Measurements from ENCODE around the gene PRKG1. TPM values are rescaled to one million over a fixed set of nuclear protein-coding genes. Genes with fewer than 3 reads are reported as not detected.

PRKG1 gene
- total RNA-seq, 1 donor from 2014 or later: 26.4 TPM

DNA sequence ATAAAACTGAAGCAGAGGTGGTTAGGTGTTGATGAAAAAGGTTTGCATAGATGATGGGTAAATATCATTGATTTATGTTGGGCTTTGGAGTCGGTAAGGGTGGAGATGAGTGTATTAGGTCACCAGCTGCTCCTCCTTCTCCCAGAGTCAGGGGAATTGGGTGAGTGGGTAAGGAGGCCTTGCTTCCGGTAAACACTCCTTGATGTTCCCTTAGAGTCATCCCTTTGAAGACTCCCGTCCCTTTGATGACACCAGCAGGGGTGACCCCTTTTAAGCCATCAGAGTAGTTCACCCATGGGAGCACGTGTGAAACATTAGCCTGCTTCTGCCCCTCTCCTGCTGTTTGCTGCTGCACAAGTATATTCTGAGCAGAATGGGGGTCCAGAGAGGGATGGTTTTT is 1147.6 kb downstream of the PRKG1 start:
- no peak for DNase-seq (ENCODE audit: low spot score)
- H3K27me3 ChIP-seq: no peaks in the 10 kb centered on the region
- no peak overlapping the region for H3K27ac Mint-ChIP-seq

DNA sequence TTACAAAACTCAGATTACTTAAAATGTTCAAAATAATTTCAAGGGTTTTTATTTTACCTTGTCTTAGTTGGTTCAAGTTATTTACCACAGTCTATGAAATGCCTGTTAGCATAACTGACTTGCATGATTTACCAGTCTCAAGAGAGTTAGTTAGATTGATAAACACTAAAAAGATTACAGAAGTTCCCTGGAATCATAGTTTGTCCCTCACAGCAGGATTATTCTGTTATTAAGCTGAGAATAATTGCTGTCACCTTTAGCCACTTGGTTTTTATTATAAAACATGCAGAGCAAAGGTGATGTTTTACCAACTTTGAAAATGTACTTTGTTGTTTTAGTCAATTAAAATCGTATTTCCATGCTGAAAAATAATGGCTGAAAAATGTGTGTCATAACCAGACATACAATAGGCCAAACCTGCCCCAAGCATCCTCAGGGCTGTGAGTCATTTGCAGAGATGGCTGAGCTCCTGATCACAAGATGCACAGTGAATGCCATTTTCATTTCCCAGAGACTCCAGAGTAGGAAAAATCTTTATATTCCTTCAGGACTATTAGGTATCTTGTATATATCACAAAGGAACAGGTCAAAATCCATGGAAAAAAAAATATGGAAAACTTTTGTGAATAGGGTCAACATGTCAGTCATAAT is 1152.0 kb downstream of the PRKG1 start:
- no peaks in the 10 kb centered on the region for H3K4me1 Mint-ChIP-seq
- no peaks in the 10 kb centered on the region for H3K79me2 ChIP-seq (ENCODE audit: low read depth)
- no peak overlapping the region for H3K27ac ChIP-seq
- no peak overlapping the region for H3K9ac ChIP-seq
- no peak overlapping the region for H3K27ac Mint-ChIP-seq
- H3K27me3 Mint-ChIP-seq (ENCODE audit: insufficient read depth, low read depth): no peaks in the 10 kb centered on the region
- no peaks in the 10 kb centered on the region for H3K9me3 Mint-ChIP-seq
- H3K4me3 Mint-ChIP-seq: no peak overlapping the region
- no peaks in the 10 kb centered on the region for H3K36me3 ChIP-seq
- no peaks in the 10 kb centered on the region for H3F3A ChIP-seq (ENCODE audit: low read depth)
- DNase-seq (ENCODE audit: low spot score): no peak
- H3K9me3 ChIP-seq (ENCODE audit: low read depth): no peaks in the 10 kb centered on the region
- no peaks in the 10 kb centered on the region for H3K36me3 Mint-ChIP-seq
- H3K4me3 ChIP-seq: no peak overlapping the region
- H3K27me3 ChIP-seq: no peaks in the 10 kb centered on the region
- TF ChIP-seq EZH2phosphoT487 (IDR thresholded peaks at IDR 0.05) (no peak), EZH2 (IDR thresholded peaks at IDR 0.05) (no peak)
- TF ChIP-seq, protein P1, sequence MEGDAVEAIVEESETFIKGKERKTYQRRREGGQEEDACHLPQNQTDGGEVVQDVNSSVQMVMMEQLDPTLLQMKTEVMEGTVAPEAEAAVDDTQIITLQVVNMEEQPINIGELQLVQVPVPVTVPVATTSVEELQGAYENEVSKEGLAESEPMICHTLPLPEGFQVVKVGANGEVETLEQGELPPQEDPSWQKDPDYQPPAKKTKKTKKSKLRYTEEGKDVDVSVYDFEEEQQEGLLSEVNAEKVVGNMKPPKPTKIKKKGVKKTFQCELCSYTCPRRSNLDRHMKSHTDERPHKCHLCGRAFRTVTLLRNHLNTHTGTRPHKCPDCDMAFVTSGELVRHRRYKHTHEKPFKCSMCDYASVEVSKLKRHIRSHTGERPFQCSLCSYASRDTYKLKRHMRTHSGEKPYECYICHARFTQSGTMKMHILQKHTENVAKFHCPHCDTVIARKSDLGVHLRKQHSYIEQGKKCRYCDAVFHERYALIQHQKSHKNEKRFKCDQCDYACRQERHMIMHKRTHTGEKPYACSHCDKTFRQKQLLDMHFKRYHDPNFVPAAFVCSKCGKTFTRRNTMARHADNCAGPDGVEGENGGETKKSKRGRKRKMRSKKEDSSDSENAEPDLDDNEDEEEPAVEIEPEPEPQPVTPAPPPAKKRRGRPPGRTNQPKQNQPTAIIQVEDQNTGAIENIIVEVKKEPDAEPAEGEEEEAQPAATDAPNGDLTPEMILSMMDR (IDR thresholded peaks at IDR 0.05): no peak
- no peak overlapping the region for H2AFZ ChIP-seq (replicated peaks)
- no peaks in the 10 kb centered on the region for H4K20me1 ChIP-seq (ENCODE audit: low read depth)
- no peaks in the 10 kb centered on the region for H3K4me1 ChIP-seq
- H3K4me2 ChIP-seq: no peak overlapping the region

More for the DNA sequence above, 1147.6 kb downstream of the PRKG1 start:
- Mint-ChIP-seq H3K4me3 (no peak overlapping the region), H3K9me3 (no peaks in the 10 kb centered on the region), H3K4me1 (peaks cover 2% of the 10 kb centered on the region), H3K27me3 (ENCODE audit: insufficient read depth, low read depth) (no peaks in the 10 kb centered on the region), H3K36me3 (no peaks in the 10 kb centered on the region)
- no peak overlapping the region for H3K27ac ChIP-seq
- H3K4me3 ChIP-seq: no peak overlapping the region
- TF ChIP-seq EZH2 (IDR thresholded peaks at IDR 0.05): no peak
- no peaks in the 10 kb centered on the region for H3K4me1 ChIP-seq
- peaks cover 5% of the 10 kb centered on the region for H3F3A ChIP-seq (ENCODE audit: low read depth)
- no peaks in the 10 kb centered on the region for H3K79me2 ChIP-seq (ENCODE audit: low read depth)
- no peaks in the 10 kb centered on the region for H3K9me3 ChIP-seq (ENCODE audit: low read depth)
- H3K36me3 ChIP-seq: no peaks in the 10 kb centered on the region
- H4K20me1 ChIP-seq (ENCODE audit: low read depth): no peaks in the 10 kb centered on the region
- H2AFZ ChIP-seq (replicated peaks): no peak overlapping the region
- H3K9ac ChIP-seq: no peak overlapping the region
- no peak overlapping the region for H3K4me2 ChIP-seq

DNA sequence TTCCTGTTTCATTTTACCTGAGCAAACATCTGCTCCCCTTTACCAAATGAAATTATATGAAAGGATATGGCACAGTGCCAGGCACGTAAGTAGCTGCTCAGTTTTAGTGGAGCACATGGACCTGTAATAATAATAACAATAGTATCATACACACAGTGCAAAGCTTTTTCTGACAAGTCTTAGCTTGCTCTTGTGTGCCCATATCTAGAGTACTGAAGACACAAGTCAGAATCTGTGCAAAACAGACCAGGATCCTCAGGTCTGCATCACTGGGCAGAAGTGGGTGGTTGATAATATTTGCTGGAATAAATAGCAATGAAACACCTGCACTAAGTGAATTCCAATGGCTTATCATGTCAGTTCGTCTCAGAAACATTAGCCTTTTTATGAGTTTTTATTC is 1154.3 kb downstream of the PRKG1 start:
- no peaks in the 10 kb centered on the region for H4K20me1 ChIP-seq (ENCODE audit: low read depth)
- Mint-ChIP-seq H3K4me1 (no peaks in the 10 kb centered on the region), H3K36me3 (no peaks in the 10 kb centered on the region), H3K9me3 (no peaks in the 10 kb centered on the region), H3K4me3 (no peak overlapping the region), H3K27me3 (ENCODE audit: insufficient read depth, low read depth) (no peaks in the 10 kb centered on the region), H3K27ac (no peak overlapping the region)
- no peak overlapping the region for H3K9ac ChIP-seq
- no peak for DNase-seq (ENCODE audit: low spot score)
- H2AFZ ChIP-seq (replicated peaks): no peak overlapping the region
- no peak overlapping the region for H3K4me2 ChIP-seq
- H3K79me2 ChIP-seq (ENCODE audit: low read depth): no peaks in the 10 kb centered on the region
- no peaks in the 10 kb centered on the region for H3K9me3 ChIP-seq (ENCODE audit: low read depth)
- no peak for TF ChIP-seq EZH2phosphoT487 (IDR thresholded peaks at IDR 0.05)
- TF ChIP-seq EZH2 (IDR thresholded peaks at IDR 0.05): no peak
- TF ChIP-seq, protein P1 (IDR thresholded peaks at IDR 0.05): no peak
- no peaks in the 10 kb centered on the region for H3K27me3 ChIP-seq
- no peaks in the 10 kb centered on the region for H3F3A ChIP-seq (ENCODE audit: low read depth)
- H3K36me3 ChIP-seq: no peaks in the 10 kb centered on the region
- H3K4me3 ChIP-seq: no peak overlapping the region
- no peak overlapping the region for H3K27ac ChIP-seq
- H3K4me1 ChIP-seq: no peaks in the 10 kb centered on the region

DNA sequence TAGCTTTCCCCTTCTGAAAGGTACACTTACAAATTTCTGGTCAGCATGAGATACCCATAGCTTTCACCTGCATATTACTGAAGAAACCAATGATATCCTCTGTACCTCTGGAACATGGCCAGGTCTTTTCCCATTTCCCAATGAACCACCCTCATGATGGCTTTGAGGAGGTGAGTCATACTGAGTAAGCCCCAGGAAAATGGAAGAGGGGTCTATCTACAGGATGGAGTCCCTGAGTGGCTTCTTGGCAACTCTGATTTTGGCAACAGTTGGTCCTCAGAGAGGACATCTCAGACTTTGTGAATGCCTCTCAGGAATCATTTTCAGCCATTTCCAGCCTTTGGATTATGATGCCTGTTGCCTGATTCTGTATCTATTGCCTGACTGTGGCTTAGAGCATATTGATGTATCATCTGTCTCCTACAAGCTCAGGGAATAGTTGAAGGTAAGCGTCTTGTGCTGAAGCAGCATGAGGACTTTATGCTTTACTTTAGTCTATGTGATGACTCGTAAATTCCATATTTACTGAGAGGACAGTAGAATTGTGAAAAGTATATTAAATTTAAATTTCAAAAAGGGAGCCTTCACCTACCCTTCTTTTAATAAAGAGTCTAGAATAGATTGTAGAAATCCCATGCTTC is 1155.1 kb downstream of the PRKG1 start:
- TF ChIP-seq EZH2phosphoT487 (IDR thresholded peaks at IDR 0.05) (no peak), EZH2 (IDR thresholded peaks at IDR 0.05) (no peak)
- TF ChIP-seq, protein P1 (IDR thresholded peaks at IDR 0.05): no peak
- Mint-ChIP-seq H3K36me3 (no peaks in the 10 kb centered on the region), H3K9me3 (no peaks in the 10 kb centered on the region), H3K27me3 (ENCODE audit: insufficient read depth, low read depth) (no peaks in the 10 kb centered on the region), H3K27ac (no peak overlapping the region), H3K4me3 (no peak overlapping the region), H3K4me1 (no peaks in the 10 kb centered on the region)
- Histone ChIP-seq H3K27ac (no peak overlapping the region), H3K9ac (no peak overlapping the region), H4K20me1 (ENCODE audit: low read depth) (no peaks in the 10 kb centered on the region), H3F3A (ENCODE audit: low read depth) (no peaks in the 10 kb centered on the region), H3K4me1 (no peaks in the 10 kb centered on the region), H3K36me3 (no peaks in the 10 kb centered on the region), H3K9me3 (ENCODE audit: low read depth) (no peaks in the 10 kb centered on the region), H3K27me3 (no peaks in the 10 kb centered on the region), H3K4me3 (no peak overlapping the region), H2AFZ (replicated peaks) (no peak overlapping the region), H3K79me2 (ENCODE audit: low read depth) (no peaks in the 10 kb centered on the region), H3K4me2 (no peak overlapping the region)
- no peak for DNase-seq (ENCODE audit: low spot score)
